GM21381 (cell line): ENCODE measurements around the gene PDE4D.

Source experiments
- ATAC-seq: cut with Tn5 transposase; IDR thresholded peaks from one replicate; pipeline ENCODE4 v1.9.1; 2021; ENCODE audit warnings: mild to moderate bottlenecking, moderate library complexity; ENCODE audit not compliant: unreplicated experiment

Gene PDE4D

DNA sequence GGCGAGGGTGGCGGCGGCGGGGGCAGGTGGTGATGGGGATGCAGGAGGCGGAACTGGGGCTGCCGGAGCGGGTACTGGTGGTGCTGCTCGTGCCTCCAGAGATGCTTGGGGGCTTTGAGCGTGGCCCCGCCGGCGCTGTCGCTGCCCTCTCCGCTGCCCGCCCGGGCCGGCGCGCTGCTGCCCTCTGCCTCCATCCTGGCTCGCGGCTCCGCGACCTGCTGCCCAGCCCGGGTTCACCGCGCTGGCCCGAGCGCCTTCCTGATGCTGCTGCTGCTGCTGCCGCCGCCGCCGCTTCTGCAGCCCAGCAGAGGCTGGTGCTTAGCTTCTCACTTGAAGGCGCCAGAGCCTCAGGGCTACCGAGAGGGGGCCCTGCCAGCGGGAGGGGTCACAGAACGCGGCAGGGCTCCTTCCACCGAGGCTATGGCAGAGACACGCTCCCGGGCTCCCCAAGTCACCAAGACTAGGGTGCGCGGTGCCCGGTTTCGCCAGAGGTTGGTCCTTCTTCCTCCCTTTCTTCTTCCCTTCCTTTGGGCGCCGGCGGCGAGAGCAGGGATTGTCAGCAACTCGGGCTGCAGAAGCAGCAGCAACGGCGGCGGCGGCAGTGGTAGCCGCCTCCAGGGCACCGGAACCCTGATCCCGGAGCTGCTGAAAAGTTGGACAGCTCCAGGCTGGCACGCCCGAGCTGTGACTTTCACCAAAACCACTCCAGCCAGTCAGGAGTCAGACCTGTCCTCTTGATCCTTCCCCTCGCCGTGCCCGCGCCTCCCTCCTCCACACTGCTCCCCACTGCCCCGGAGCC is at the start of gene PDE4D:
Gene PDE4D, minus strand, starts transcription at position 298 of the 799 bp plus-strand sequence.
- no peak for ATAC-seq

- no peak for ATAC-seq
These were observed 44.1 kb upstream of the PDE4D start for GRCh38 chr5:59937633-59938032.

GRCh38 chr5:59923465-59923864 is 29.9 kb upstream of the PDE4D start:
- no peak for ATAC-seq

DNA sequence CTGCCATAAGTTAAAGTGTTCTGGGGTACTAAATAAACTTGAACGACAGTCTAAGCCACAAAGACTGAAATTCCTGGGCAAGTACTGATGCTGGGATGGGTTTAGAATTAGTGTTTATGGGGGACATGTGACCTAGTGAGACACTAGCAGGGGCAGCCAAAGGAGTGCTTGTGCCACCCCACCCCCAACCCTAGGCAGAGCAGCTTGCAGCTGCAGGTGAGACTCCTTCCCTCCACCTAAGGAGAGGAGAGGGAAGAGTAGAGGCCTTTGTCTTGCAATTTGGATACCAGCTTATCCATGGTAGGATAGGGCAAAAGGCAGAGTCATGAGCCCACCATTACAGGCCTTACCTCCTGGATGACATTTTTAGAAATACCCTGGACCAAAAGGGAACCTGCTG is 28.7 kb upstream of the PDE4D start:
- no peak for ATAC-seq

DNA sequence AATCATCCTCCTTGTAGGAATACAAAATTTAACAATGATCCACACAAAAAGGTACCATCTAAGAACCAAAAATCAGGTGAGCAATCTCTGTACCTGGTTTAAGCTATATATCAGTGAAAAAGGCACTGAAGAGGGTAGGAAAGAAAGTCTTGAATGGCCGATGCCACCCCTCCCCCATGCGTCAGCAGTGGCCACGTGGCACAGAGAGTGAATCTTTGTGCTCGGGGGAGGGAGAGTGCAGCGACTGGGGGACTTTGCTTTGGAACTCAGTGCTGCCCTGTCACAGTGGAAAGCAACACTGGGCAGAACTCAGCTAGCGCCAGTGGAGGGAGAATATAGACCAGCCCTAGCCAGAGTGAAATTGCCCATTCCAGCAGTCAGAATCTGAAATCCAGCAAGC is 28.3 kb upstream of the PDE4D start:
- no peak for ATAC-seq

DNA sequence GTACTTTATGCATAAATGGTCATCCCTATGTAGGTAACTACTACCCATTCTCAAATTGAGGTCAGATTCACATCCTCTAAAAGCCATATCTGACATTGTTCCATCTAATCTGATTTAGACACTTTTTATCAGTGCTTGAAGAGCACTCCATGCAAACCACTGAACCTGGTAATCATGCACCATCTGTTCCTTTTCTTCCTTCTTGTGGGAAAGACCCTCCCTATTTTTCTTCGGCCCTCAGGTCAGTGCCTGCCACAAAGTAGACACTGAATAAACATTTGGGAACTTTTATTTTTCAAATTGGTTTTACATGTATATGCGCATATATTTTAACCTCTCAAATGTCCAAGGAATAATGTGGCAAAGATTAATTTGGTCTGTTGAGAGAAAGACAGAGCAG is 26.0 kb upstream of the PDE4D start:
- ATAC-seq: no peak

DNA sequence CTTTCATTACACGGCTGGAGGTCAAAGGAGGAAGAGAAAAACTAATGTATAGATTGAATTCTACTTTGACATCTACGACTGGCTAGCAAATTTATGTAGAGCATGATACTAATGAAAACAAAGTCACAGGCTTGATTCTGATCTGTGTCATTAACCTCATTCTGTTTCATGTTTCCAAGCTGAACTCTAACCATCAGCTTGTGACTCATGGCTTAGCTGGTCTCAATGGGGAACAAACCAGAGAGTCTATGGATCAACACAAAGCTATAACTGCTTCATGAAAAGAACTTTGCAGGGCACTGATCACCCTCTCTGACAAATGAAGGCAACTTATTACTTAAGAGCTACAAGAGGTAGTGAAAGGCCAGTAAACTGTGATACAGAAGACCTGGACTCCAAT is 23.6 kb upstream of the PDE4D start:
- ATAC-seq: no peak

DNA sequence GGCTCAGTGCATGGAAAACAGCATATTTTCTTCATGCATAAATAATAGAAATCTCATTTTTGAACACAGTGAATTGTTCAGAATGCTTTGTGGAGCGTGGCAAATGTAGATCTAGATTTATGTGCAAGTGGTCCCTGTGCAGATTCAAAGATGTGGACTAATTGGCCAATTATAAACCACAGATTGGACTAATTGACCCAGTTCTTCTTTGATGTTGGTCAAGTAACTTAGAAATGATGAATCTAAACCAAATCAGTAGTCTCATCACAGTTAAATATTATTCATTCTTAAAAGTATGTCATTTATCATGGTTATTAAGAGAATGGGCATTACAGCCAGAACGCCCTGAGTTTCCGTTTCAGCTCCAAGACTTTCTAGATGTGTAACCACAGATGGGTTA is 11.7 kb upstream of the PDE4D start:
- ATAC-seq: no peak

GRCh38 chr5:59897075-59897474 is 3.5 kb upstream of the PDE4D start:
- no peak for ATAC-seq

GRCh38 chr5:59891962-59892643 is 1.4 kb downstream of the PDE4D start:
- ATAC-seq: no peak

DNA sequence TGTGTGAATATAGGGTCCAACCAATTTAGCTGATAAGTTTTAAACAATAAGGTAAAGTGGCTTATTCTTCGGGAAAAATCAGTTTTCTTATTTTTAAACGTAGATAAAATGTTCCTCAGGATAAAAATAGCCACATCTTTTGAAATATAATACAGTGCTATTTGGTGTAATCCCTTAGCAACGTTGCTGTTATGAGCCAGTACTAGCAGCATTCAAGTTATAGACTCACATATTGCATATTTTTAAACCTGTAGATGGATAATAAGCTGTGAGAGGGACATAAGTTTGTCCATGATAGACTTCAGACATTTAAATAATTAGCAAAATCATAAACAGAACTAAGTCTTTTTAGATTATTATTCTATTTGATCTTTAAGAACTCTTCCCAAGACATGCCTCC is 6.3 kb downstream of the PDE4D start:
- no peak for ATAC-seq

DNA sequence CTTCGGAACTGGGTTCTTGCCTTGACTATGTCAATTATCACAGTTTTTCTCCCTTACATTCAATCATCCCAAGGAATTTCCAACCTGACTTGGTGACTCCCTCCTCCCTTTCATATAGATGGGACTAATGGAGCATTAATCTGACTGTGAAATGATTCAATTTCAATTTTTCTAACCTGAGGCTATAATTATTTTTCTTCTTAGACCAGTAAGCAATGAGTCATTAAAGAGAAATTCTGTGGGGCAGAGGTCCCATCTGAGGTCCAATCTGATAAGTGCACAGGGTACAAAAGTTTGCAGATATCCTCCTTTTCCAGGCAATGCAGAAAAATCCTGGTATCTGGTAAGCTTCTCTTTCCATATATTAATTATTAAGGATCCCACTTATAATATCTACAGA is 18.9 kb downstream of the PDE4D start:
- ATAC-seq: no peak

GRCh38 chr5:59873113-59873512 is 20.4 kb downstream of the PDE4D start:
- no peak for ATAC-seq

- no peak for ATAC-seq
These were observed 26.9 kb downstream of the PDE4D start for GRCh38 chr5:59866661-59867060.

DNA sequence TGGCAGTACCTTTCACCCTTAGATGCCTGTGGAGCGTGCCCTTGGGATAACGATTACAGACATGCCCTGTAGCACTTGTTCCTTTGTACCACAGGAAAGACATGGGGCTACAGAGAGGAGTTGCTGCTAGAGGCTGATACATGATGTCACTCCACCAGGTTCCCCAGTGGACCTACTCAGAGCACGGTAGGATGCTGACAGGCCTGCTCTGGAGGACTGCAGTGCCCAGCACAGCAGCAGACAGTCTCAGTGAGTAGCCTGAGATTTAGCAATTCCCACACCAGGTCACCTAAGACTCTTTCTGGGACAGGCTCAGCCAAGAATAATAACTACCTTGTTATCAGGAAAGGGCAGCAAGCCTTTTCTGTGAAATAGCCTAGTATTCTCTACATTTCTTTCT is 28.8 kb downstream of the PDE4D start:
- no peak for ATAC-seq

DNA sequence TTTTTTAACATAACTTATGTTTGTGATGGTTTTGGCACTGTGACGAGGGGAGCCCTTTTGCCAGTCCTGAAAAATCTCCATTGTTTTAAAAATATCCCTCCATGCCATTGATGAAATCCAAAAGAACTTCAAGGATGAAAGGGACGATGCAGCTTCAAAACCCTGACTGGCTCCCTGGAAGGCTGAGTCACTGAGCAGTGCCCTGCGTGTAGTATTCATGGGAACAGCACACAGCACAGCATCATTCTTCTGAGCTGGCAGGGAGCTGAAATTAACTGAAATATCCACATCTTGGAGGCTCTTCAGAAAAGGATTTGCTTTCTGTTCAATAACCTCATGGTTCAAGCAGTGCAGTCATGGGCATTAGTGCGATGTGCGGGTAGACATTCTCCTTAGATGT is 29.7 kb downstream of the PDE4D start:
- no peak for ATAC-seq

DNA sequence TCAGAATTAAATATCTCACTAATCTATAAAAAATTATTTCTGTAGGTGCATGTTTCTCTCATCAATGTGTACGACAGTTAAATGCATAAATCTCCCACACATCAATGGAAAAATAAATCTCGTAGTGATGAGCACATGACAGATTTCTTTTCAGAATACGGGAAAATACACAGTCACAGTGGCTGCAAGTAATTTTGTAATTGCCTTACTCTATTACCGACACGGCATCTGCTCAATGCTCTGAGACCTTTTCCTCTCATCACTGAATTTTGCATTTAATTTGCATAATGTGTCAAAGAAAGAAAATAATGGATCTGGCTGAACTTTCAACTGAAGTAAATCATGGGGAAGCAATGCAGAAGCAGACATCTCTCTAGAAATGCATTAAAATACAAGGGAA is 37.2 kb downstream of the PDE4D start:
- no peak for ATAC-seq

- ATAC-seq: no peak
These were observed 42.8 kb downstream of the PDE4D start for GRCh38 chr5:59850766-59851165.

GRCh38 chr5:59847586-59847985 is 45.9 kb downstream of the PDE4D start:
- ATAC-seq: no peak

- ATAC-seq: no peak
These were observed 47.8 kb downstream of the PDE4D start for GRCh38 chr5:59845730-59846129.

DNA sequence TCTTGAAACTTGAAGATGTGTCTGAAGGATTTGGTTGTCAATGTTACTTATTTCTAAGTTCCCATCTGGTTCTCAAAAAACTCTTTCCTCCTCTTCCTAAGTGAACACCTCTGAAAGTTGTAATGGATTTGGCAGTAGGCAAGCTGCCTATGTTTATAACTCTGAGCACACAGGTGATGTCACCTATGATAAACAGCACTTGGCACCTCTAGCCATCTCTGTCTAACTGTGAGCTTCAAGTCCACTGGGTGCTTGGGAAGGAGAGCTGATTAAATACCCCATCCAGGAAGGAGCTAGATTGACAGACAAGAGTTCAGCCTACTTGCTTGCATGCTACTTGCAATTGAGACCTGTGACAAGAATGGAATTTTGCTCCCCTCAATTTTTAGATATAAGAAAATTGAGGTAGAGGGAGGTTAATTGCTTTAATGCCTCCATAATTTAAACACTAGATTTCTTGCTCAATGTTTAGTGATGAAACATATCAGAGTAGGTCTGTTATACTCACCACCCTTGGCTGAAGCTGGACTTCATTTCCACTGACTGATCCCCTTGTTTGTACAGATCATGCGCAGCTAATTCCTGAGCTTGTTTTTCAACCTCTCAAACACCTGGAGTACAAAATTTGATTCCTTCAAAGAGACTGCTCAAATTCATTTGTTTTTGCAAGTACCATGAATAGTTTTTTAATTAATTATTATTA is 49.9 kb downstream of the PDE4D start:
- no peak for ATAC-seq

- ATAC-seq: no peak
These were observed 50.5 kb downstream of the PDE4D start for GRCh38 chr5:59842999-59843398.
